HG02642 (cell line): ENCODE measurements around the gene ATP1B2.

Source experiments
- ATAC-seq: cut with Tn5 transposase; IDR thresholded peaks from one replicate; pipeline ENCODE4 v1.9.1; 2021; ENCODE audit warnings: mild to moderate bottlenecking; ENCODE audit not compliant: unreplicated experiment, poor library complexity

Gene ATP1B2

DNA sequence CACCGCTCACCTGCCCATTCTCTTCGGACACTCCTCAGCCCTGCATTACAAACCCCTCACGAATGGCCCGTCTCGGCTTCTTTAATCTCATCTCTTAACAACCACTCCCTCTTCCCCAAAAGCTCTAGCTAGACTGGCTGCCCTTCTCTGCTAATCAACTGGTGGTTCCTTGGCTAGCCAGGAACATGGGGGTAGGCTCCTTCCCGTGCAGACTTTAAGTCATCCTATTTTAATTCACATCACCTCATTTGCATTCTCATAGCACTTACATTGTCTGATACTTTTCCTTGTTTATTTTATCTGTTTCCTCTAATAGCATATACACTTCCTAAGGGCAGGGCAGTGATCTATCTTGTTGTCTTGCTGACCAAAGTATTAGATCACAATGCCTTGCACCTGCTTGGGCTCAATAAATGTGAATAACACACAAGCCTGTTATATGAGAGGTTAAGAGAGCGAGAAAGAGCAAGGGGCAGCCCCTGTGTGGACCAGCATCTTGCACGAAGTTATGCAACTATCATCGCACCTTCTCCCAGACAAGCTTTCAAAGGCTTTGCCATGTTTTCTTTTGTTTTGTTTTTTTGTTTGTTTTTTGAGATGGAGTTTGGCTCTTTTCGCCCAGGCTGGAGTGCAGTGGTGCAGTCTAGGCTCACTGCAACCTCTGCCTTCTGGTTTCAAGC, 26.8 kb downstream of the ATP1B2 start:
- ATAC-seq, result no peak

DNA sequence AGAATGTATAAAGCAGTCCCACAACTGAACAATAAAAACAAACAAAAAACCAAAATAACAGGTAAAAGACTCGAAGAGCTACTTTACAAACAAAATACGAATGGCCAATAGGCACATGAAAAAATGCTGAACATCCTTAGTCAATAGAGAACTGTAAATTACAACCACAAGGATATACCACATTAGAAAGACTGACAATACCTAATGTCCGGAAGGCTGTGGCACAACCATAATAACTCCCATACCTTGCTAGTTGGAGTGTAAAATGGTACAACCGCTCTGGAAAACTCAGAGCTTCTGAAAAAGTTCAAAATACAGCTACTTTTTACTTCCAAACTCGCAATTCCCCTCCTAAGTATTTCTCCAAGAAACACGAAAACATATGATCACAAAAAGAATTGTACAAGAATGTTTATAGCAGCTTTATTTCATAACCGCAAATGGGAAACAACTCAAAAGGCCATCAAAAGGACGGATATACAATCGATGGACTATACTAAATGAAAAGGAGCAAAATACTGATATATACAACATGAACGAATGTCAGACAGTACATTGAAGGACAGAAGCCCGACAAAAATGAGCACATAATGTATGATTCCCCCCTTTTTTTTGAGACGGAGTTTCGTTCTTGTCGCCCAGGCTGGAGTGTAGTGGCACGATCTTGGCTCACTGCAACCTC, 34.3 kb downstream of the ATP1B2 start:
- no peak for ATAC-seq

DNA sequence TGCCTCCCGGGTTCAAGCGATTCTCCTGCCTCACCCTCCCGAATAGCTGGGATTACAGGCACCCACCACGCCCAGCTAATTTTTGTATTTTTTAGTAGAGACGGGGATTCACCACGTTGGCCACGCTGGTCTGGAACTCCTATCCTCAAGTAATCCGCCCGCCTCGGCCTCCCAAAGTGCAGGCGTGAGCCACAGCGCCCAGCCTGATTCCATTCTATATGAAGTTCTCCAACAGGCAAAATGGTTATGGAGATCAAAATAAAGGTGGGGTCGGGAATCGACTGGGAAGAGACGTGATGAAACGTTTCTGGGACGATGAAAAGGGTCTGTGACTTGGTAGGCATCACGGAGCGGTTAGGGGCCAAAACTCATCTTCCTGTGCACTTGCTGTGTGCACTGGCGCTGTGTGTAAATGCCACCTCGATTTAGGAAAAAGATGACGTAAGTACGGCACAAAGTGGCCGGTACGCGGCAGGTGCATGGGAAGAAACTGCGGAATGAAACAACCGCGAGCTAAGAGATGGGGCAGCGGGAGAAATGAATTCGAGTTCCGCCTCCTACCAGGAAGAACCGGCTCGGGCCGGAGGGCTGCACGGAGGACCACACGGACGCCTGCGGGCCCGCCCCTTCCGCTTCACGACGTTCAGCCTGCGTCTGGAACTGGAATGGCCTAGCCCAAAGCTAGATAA, 35.0 kb downstream of the ATP1B2 start:
- peak; percentile 60 for ATAC-seq

DNA sequence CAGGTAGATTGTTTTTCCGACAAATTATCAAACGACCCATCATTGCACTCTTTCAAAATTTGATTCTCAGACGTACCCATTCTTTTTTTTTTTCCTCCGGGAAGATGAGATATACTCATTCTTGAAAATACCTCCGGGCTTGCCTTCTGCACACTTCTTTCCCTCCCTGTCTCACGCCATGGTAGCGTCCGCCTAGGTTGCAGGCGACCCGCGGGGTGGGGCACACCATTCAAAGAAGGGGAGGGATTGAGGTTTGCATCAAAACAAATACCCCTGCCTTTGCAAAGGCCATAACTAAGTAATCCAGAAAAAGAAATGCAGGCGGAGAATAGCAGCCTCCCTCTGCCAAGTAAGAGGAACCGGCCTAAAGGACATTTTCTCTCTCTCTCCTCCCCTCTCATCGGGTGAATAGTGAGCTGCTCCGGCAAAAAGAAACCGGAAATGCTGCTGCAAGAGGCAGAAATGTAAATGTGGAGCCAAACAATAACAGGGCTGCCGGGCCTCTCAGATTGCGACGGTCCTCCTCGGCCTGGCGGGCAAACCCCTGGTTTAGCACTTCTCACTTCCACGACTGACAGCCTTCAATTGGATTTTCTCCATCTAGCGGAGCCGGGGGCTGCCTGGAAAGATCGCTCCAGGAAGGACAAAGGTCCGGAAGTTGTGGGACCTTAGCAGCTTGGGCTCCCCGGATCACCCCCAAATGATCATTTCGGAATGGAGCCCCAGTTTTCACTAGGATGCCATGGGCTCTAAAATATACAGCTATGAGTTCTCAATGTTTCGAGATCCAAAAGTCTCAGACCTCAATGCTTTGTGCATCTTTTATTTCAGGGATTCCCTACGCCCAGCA, 35.7 kb downstream of the ATP1B2 start:
- peak; percentile 54 for ATAC-seq

DNA sequence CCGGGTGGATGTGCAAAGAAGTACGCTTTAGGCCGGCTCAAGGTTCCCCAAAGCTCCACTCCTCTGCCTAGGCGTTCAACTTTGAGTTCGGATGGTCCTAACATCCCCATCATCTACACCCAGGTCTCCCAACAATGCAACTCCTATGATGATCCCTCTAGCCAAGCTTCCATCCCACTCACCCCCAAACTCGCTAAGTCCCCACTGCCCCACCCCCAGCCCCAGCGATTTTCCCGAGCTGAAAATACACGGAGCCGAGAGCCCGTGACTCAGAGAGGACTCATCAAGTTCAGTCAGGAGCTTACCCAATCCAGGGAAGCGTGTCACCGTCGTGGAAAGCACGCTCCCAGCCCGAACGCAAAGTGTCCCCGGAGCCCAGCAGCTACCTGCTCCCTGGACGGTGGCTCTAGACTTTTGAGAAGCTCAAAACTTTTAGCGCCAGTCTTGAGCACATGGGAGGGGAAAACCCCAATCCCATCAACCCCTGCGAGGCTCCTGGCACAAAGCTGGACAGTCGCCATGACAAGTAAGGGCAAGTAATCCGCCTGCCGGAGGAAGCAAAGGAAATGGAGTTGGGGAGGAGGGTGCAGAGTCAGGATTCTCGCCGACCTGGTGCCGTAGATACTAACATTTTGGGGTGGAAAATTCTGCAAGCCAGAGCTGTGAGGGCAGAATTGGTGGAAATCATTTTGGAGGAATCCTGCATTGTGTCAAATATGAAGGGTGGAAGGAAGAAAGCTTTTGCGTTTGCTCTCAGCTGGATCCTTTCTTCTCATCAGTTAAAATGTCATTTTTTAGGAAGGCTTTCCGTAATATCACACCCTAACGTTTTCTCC, 36.6 kb downstream of the ATP1B2 start, which contains the start of gene TP53:
TP53 (minus strand) TSS at position 419 of the 836 bp plus-strand sequence. CDS start 10,896 bp downstream, outside the sequence.
- ATAC-seq, result peak; percentile 35

DNA sequence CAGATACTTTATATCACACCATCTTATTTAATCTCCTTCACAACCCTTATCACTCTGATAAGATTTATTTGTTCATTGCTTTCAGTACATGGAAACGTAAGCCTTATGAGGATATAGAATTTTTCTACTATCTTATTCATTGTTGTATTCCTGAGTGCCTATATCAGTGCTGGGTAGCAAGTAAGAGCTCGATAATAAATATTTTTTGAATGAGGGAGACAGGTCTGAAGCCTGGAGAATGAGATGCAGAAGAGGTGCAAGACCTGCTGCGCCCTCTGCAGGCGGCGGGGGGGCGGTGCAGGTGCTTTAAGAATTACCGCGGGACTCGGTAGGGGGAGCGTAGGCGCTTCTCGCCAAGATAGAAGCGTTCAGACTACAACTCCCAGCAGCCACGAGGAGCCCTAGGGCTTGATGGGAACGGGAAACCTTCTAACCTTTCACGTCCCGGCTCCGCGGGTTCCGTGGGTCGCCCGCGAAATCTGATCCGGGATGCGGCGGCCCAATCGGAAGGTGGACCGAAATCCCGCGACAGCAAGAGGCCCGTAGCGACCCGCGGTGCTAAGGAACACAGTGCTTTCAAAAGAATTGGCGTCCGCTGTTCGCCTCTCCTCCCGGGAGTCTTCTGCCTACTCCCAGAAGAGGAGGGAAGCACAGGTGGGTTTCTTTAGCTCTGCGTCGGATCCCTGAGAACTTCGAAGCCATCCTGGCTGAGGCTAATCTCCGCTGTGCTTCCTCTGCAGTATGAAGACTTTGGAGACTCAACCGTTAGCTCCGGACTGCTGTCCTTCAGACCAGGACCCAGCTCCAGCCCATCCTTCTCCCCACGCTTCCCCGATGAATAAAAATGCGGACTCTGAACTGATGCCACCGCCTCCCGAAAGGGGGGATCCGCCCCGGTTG, 37.4 kb downstream of the ATP1B2 start, which contains the start of gene WRAP53:
WRAP53 (plus strand) TSS at position 570 of the 900 bp plus-strand sequence; CDS start at position 742, 172 bp downstream.
- peak; percentile 71 for ATAC-seq

DNA sequence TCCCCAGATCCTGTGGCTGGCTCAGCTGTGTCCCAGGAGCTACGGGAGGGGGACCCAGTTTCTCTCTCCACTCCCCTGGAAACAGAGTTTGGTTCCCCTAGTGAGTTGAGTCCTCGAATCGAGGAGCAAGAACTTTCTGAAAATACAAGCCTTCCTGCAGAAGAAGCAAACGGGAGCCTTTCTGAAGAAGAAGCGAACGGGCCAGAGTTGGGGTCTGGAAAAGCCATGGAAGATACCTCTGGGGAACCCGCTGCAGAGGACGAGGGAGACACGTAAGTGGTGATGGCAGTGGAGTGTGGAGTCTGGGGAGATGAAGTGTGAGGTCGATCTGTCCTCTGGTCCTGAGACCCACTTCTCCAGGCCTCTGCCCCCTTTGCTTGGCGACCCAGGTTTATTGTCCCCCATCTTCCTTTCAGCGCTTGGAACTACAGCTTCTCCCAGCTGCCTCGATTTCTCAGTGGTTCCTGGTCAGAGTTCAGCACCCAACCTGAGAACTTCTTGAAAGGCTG, 38.1 kb downstream of the ATP1B2 start:
- no peak for ATAC-seq

DNA sequence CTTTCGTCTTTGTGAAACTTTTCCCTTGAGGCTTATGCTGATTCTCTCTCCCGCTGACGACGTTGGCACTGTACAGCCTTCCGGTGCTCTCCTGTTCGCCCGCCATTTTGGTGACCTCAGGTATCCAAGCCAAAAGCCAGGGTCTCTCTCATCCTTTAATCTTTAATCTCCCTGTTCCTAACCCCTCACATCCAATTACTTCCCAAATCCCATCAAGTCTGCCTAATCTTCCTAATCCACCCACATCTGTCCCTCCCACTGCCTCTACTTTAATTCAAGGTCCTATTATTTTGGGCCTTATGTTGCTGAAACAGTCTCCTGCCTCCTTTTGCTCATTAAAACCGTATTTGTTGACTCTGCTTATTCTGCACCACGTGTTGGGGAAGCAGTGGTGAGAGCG, 44.9 kb downstream of the ATP1B2 start:
- no peak for ATAC-seq

DNA sequence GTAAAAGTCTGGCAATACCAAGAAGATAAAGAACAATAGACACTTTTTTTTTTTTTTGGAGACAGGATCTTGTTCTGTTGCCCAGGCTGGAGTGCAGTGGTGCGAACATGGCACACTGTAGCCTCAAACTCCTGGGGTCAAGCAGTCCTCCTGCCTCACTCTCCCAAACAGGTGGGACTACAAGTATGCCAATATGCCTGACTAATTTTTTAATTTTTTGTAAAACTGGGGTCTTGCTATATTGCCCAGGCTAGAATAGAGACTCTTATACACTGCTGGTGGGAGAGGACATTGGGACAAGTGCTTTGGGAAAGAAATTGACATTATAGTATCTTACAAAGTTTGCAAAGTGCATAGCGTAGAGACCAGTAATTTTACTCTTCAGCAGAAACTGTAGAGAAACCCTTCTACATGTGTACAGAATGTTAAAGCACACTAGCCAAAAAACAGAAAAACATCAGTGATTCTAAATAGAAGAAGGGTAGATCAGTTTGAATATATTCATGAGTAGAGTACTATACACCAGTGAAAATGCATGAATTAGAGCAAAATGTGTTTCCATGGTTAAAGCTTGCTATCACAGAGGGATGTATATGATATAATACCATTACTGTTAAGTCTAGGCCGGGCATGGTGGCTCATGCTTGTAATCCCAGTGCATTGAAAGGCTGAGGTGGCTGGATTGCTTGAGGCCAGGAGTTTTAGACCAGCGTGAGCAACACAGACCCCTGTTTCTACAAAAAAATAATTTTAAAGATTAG, 47.3 kb downstream of the ATP1B2 start:
- ATAC-seq, result no peak

DNA sequence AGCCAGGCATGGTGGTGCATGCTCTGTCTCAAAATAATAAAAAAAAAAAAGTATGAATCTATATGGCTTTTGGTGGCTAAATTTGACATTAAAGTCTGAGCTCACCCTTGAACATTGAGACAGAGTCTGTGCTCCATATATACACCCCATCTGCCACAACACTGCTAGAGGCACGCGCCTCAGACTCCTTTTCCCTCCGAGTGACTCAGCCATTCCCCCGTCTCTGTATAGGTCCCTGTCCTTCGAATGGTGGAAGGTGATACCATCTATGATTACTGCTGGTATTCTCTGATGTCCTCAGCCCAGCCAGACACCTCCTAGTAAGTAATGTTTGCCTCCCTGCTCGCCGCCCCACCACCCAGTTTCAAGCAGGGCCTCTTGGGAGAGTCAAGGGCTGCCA, 49.8 kb downstream of the ATP1B2 start:
- ATAC-seq, result no peak

DNA sequence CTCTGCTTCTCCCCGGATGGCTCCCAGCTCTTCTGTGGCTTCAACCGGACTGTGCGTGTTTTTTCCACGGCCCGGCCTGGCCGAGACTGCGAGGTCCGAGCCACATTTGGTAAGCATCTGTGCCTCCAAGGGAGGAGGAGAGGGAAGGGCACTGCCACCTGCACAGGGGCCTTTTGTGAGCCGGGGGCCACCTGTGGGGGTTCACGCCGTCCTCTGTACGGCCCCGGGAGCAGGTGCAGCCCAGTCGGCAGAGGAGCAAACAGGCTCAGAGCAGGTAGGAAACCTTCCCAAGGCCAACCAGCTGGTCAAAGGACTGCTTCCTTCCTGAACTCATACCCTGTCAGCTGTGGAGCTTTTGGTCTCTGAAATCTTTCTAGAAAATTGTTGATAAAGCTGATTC, 51.0 kb downstream of the ATP1B2 start:
- no peak for ATAC-seq

DNA sequence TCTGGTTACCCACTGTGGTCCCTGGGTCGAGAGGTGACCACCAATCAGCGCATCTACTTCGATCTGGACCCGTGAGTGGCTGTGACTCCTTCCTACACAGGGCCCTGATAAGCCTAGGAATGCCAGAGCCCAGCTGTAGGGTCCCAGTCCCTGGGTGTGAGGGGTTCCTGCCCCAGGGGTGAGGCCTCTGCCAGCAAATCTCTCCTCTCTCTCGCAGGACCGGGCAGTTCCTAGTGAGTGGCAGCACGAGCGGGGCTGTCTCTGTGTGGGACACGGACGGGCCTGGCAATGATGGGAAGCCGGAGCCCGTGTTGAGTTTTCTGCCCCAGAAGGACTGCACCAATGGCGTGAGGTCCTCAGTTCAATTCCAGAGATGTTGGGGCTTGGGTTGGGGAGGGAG, 52.0 kb downstream of the ATP1B2 start:
- no peak for ATAC-seq

DNA sequence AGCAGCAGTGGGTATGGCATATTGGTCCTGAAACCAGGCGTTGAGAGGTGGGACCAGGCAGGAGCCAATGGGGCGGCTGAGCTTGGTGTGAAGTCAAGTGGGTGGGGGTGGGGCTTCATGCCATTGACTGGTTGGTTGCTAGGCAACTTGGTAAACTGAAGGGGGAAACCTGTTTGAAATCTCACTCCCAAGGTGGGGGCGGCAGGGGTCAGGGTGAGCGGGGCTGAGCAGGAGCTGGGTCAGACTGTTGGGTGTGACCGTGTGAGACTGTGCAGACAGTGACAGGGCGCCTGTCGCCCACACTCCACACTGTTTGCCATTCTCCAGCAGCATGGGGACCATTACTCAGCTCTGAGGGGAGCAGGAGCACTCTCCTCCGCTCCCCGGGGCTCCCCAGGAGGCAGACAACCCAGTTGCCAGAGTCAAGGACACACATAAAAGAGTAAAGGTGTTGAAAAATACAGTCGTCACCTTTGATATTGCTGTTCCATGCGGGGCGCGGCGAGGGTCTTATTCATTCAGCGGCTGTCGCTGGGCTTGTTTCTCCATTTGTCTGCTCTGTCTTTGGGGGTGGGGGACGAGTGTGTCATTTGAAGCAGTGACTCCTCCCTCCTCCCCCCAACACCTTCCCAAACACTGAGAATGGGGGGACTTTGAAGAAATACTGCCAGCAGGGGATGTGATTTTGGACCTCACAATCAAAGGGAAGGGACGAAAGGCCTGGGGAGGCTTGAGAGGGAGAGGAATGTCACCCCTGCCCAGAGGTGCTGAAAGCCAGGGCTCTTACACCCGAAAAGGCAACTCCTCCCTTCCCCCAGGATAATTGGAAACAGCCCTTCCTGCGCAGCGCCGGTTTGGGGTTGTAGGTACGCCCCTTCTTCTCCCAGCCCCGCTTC, 53.1 kb downstream of the ATP1B2 start:
- no peak for ATAC-seq

DNA sequence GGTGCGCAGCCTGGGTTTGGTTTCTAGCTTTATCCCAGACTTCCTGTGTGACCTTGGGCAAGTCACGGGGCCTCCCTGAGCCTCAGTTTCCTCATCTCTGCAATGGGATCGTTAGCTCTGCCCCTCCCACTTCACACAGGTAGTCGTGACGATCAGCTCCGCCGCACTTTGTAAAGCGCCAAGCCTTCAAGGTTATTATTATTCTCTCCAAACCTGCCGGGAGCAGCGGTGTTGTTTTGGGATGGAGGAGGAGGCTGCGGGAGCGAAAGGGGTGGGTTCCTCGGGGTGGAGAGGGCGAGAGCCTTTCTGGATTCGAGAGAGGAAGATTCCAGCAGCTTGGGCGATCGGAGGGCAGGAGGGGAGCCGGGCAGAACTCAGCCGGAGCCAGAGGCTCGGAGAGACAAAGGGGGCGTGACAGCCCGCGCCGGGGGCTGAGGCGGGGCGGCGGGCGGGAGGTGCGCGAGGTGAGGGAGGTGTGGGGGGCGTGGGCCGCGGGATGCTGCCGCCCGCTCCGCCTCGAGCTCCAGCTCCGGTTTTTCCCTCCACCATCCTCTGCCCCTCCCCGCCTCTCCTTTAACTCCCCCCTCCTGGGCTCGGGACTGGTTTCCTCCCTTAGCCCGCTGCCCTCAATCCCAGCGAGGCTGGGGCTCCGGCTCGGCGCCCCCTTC, 54.0 kb downstream of the ATP1B2 start, which contains the start of gene EFNB3:
EFNB3 (plus strand) TSS at position 602 of the 668 bp plus-strand sequence. CDS start 397 bp downstream, outside the sequence.
- ATAC-seq, result no peak

DNA sequence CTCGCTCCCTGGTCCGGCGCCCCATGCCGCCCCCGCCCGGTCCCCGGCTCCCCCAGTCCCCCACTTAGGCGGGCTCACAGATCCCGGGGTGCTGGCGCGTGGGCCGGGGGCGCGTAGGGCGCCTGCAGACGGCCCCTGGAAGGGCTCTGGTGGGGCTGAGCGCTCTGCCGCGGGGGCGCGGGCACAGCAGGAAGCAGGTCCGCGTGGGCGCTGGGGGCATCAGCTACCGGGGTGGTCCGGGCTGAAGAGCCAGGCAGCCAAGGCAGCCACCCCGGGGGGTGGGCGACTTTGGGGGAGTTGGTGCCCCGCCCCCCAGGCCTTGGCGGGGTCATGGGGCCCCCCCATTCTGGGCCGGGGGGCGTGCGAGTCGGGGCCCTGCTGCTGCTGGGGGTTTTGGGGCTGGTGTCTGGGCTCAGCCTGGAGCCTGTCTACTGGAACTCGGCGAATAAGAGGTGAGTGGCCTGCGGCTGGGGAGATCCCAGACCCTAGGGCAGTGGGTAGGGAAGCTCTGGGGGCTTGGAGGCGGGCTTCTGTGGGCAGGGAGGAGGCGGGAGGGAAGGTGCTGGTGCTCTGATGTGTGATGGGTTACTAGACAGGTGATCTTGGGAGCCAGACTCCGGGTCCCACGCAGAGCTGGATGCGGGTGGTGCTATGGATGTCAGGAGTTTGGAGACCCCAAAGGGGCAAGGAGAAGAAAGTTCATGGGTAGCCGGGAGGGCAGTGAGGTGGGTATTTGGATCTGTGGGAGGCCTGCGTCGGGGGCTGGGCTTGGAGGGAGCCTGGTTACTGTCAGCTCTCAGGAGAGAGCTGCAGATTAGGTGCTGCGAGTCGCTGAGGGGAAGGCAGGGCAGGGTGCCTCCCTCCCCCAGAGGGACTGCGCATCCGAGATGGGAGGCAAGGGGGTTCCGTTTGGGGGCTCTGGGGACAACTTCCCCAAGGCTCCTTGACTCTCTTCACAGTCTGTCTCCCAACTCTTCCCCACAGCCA, 54.8 kb downstream of the ATP1B2 start:
- ATAC-seq, result no peak
